Hematopoietic multipotent progenitor cell treated with erythropoietin and hydrocortisone succinate and interleukin-3 and kit ligand, for 17 days (in vitro differentiated cells): ENCODE results near the gene ATP2A2.
"Not testable (repeated sequence)": the region's sequence is repeated elsewhere in the genome, so short reads cannot be mapped to it uniquely, and the experiment has no call there.

Experiments
- DNase-seq: peaks from one replicate; pipeline ENCODE4 v3.0.0-alpha.2; 2015; ENCODE audit warnings: low spot score

ATP2A2 gene

GRCh38 chr12:110343736-110344555 is 62.9 kb downstream of the ATP2A2 start:
- DNase-seq = no peak

- no peak for DNase-seq
Observed at GRCh38 chr12:110344657-110345056, 63.6 kb downstream of the ATP2A2 start.

- no peak for DNase-seq
Observed at GRCh38 chr12:110345176-110345661, 64.2 kb downstream of the ATP2A2 start.

- DNase-seq = no peak
Observed at GRCh38 chr12:110345963-110346362, 64.9 kb downstream of the ATP2A2 start.

GRCh38 chr12:110347767-110348166 is 66.7 kb downstream of the ATP2A2 start:
- no peak for DNase-seq

- DNase-seq = no peak
Observed at GRCh38 chr12:110348431-110349059, 67.5 kb downstream of the ATP2A2 start.

GRCh38 chr12:110349096-110349495 is 68.0 kb downstream of the ATP2A2 start:
- no peak for DNase-seq

- no peak for DNase-seq
Observed at GRCh38 chr12:110349514-110350151, 68.6 kb downstream of the ATP2A2 start.

GRCh38 chr12:110351119-110351518 is 70.1 kb downstream of the ATP2A2 start:
- DNase-seq = no peak

- no peak for DNase-seq
Observed at GRCh38 chr12:110352401-110352800, 71.4 kb downstream of the ATP2A2 start.

GRCh38 chr12:110353211-110353965 is 72.3 kb downstream of the ATP2A2 start:
- no peak for DNase-seq

- no peak for DNase-seq
Observed at GRCh38 chr12:110354172-110354780, 73.2 kb downstream of the ATP2A2 start.

GRCh38 chr12:110355073-110355472 is 74.0 kb downstream of the ATP2A2 start:
- DNase-seq = peak; percentile 18

- not testable (repeated sequence) for DNase-seq
Observed at GRCh38 chr12:110358384-110359097, 77.5 kb downstream of the ATP2A2 start.

GRCh38 chr12:110361216-110361615 is 80.2 kb downstream of the ATP2A2 start:
- no peak for DNase-seq

GRCh38 chr12:110365489-110366320 is 84.7 kb downstream of the ATP2A2 start:
- no peak for DNase-seq

GRCh38 chr12:110366321-110367142 is 85.5 kb downstream of the ATP2A2 start:
- DNase-seq = no peak

GRCh38 chr12:110367181-110367864 is 86.3 kb downstream of the ATP2A2 start:
- DNase-seq = no peak

- no peak for DNase-seq
Observed at GRCh38 chr12:110369992-110370391, 88.9 kb downstream of the ATP2A2 start.
